Lower leg skin (tissue), 3 donors: ENCODE results near the gene LTC4S.

Experiments used
- POLR2A ChIP-seq, 2 donors: fragments of 450-650 bp; IDR thresholded peaks; one replicate each; pipeline ENCODE4 v1.6.1; 2016 to 2017; ENCODE audit warnings: antibody characterized with exemption in 2 of 2, mild to moderate bottlenecking in 1 of 2, moderate library complexity in 1 of 2
- TF ChIP-seq, protein P1 (sequence below), 3 donors: fragments of 450-650 bp; IDR thresholded peaks; one replicate each; pipeline ENCODE4 v1.5.1; 2016; ENCODE audit warnings: antibody characterized with exemption in 3 of 3, mild to moderate bottlenecking in 3 of 3, moderate library complexity in 2 of 3

DNA sequence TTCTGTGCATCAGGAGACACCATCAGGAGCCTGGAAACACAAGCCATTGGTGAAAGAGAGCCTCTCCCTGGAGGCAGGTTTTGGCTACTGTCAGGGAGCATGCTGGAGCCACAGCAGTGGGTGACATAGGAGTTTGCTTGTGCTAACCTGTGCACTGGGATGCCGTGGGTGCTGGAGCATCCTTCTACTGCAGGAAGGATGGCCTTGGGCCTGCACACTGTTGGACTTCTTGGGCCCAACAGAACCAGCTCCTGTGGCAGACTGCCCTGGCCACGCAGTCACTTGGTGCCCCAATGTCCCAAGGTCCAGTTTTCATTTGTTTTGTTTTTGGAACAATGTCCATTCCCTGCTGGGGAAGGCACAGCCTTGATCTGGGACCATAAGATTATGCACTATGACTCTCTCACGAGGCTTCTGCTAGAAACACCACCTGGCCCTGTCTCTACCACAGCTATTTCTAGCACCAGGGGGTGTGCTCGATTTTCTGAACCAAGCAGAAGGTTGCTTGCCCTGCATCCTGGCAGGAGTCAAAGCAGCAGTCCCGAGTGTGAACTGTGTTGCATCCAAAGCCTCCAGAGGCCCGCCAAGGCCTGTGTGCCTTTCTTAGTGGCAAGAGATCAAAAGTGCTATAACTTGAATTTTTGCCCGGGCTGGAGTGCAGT lies 5.5 kb upstream of the LTC4S start:
- TF ChIP-seq, protein P1, sequence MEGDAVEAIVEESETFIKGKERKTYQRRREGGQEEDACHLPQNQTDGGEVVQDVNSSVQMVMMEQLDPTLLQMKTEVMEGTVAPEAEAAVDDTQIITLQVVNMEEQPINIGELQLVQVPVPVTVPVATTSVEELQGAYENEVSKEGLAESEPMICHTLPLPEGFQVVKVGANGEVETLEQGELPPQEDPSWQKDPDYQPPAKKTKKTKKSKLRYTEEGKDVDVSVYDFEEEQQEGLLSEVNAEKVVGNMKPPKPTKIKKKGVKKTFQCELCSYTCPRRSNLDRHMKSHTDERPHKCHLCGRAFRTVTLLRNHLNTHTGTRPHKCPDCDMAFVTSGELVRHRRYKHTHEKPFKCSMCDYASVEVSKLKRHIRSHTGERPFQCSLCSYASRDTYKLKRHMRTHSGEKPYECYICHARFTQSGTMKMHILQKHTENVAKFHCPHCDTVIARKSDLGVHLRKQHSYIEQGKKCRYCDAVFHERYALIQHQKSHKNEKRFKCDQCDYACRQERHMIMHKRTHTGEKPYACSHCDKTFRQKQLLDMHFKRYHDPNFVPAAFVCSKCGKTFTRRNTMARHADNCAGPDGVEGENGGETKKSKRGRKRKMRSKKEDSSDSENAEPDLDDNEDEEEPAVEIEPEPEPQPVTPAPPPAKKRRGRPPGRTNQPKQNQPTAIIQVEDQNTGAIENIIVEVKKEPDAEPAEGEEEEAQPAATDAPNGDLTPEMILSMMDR (IDR thresholded peaks at IDR 0.05) = no peak
- TF ChIP-seq POLR2A (IDR thresholded peaks at IDR 0.05) = no peak
